H1 (cell line): ENCODE results near the gene SHPK. TPM values are rescaled to one million over a fixed set of nuclear protein-coding genes. Genes with fewer than 3 reads are reported as not detected.

Experiments
- CBX5 ChIP-seq: fragments of 300-800, 300-1000 bp; sonication (generic); IDR thresholded peaks from 2 replicates; pipeline ENCODE4 v1.7.1; 2016; ENCODE audit warnings: antibody characterized with exemption, low read length, low read depth
- CHD7 ChIP-seq: fragments of 300-600 bp; sonication (generic); IDR thresholded peaks from 2 replicates; pipeline ENCODE4 v1.7.1; 2012; ENCODE audit warnings: low read length, moderate library complexity, mild to moderate bottlenecking, inconsistent platforms; ENCODE audit not compliant: insufficient replicate concordance
- EGR1 ChIP-seq: IDR thresholded peaks from 2 replicates; pipeline ENCODE4 v1.6.1; 2011; ENCODE audit warnings: low read depth, low read length, borderline replicate concordance
- EZH2 ChIP-seq: fragments of 200-600 bp; sonication (generic); IDR thresholded peaks from 2 replicates; pipeline ENCODE4 v1.7.1; 2012; ENCODE audit warnings: low read depth, mild to moderate bottlenecking, moderate library complexity, low read length, inconsistent platforms; ENCODE audit not compliant: severe bottlenecking
- POLR2A ChIP-seq, 2 experiments: IDR thresholded peaks; 1 replicate in 1 of 2; 2 replicates in 1 of 2; pipeline ENCODE4 v1.6.1; 2011; ENCODE audit warnings: low read depth in 2 of 2, low read length in 2 of 2, mild to moderate bottlenecking in 2 of 2; ENCODE audit errors: control extremely low read depth in 1 of 2
- POU5F1 ChIP-seq: IDR thresholded peaks from 2 replicates; pipeline ENCODE4 v1.6.1; 2011; ENCODE audit warnings: low read depth, mild to moderate bottlenecking, low read length, moderate library complexity
- RFX5 ChIP-seq: IDR thresholded peaks from 2 replicates; pipeline ENCODE4 v1.6.1; 2011; ENCODE audit warnings: low read depth, low read length, improper control_type of control experiment, borderline replicate concordance
- SP2 ChIP-seq: IDR thresholded peaks from 2 replicates; pipeline ENCODE4 v1.6.1; 2012; ENCODE audit warnings: mild to moderate bottlenecking, low read length, inconsistent platforms
- SUZ12 ChIP-seq: fragments of 200-600 bp; sonication (generic); IDR thresholded peaks from 2 replicates; pipeline ENCODE4 v1.6.1; 2012; ENCODE audit warnings: mild to moderate bottlenecking, inconsistent platforms, low read length, moderate library complexity, mixed read lengths
- TBP ChIP-seq: IDR thresholded peaks from 2 replicates; pipeline ENCODE4 v1.6.1; 2011; ENCODE audit warnings: low read depth, low read length, improper control_type of control experiment
- polyA plus RNA-seq, 7 experiments: library from polyadenylated mRNA; depleted of rRNA in 3 of 7; stranded (reverse) in 5 of 7; unstranded in 2 of 7; fragments of >200 nt in 5 of 7; fragments of 200-250 nt in 2 of 7; gene quantifications; 1 replicate in 5 of 7; 2 replicates in 1 of 7; 4 replicates in 1 of 7; pipeline versions ENCODE4 v1.2.1 to v1.2.3, GENCODE V29; 2011 to 2013; ENCODE audit warnings: missing spikeins in 2 of 7, mixed read lengths in 2 of 7
- total RNA-seq: library from RNA; stranded (reverse); fragmentation: NEBNext Ultra II Directional; extraction: Animal tissue kit (Norgen Biotek cat#: 25700); gene quantifications from 2 replicates; pipeline ENCODE4 v1.2.1, GENCODE V29; 2021

The SHPK gene
- total and polyA plus RNA-seq, 2 of the 8 experiments (the other 6 are each of a cell fraction or from before 2014, with no cell fraction given), result 28.6 to 36.7 TPM

- TF ChIP-seq CHD7 (no peak), TBP (no peak), RFX5 (no peak), SP2 (no peak), EZH2 (no peak), EGR1 (no peak), POLR2A (IDR thresholded peaks at IDR 0.05; ENCODE audit: control extremely low read depth in 1 of 2, low read depth in 2 of 2, low read length in 2 of 2) (no peak), POU5F1 (no peak), CBX5 (no peak), SUZ12 (no peak)
Measured at GRCh38 chr17:3682033-3682432, 46.0 kb upstream of the SHPK start (continued).
